Smooth muscle cell (in vitro differentiated cells): ENCODE measurements around the gene MXRA7. TPM values are rescaled to one million over a fixed set of nuclear protein-coding genes. Genes with fewer than 3 reads are reported as not detected.
A peak's percentile ranks its signal among the peaks of the same experiment; 100 is the strongest.
"Not testable (repeated sequence)": the region's sequence is repeated elsewhere in the genome, so short reads cannot be mapped to it uniquely, and the experiment has no call there.

Experiments
- DNase-seq: peaks from one replicate; lab custom pipeline; 2025; ENCODE audit not compliant: unreplicated experiment; lab: John Stamatoyannopoulos, UW
- H2AFZ ChIP-seq: fragments of 200-600 bp; sonication (generic); 2 replicates; pipeline ENCODE4 v1.6.0; 2016; ENCODE audit warnings: antibody characterized with exemption, low read depth, mild to moderate bottlenecking
- H3F3A ChIP-seq: fragments of 200-600 bp; sonication (generic); 2 replicates; pipeline ENCODE4 v1.6.0; 2017; ENCODE audit warnings: antibody characterized with exemption, low read depth
- H3K27ac ChIP-seq: fragments of 200-600 bp; sonication (generic); 2 replicates; pipeline ENCODE4 v1.5.1; 2016; ENCODE audit warnings: low read depth, mild to moderate bottlenecking
- H3K27me3 ChIP-seq: fragments of 200-600 bp; sonication (generic); 2 replicates; pipeline ENCODE4 v1.6.1; 2016; ENCODE audit warnings: low read depth, mild to moderate bottlenecking
- H3K36me3 ChIP-seq: fragments of 200-600 bp; sonication (generic); 2 replicates; pipeline ENCODE4 v1.5.1; 2016; ENCODE audit warnings: low read depth
- H3K4me1 ChIP-seq: fragments of 200-600 bp; sonication (generic); 2 replicates; pipeline ENCODE4 v1.5.1; 2016; ENCODE audit warnings: low read depth
- H3K4me2 ChIP-seq: fragments of 200-600 bp; sonication (generic); 2 replicates; pipeline ENCODE4 v1.6.0; 2016; ENCODE audit warnings: mild to moderate bottlenecking
- H3K4me3 ChIP-seq: fragments of 200-600 bp; sonication (generic); 2 replicates; pipeline ENCODE4 v1.5.1; 2016; ENCODE audit warnings: mild to moderate bottlenecking
- H3K79me2 ChIP-seq: fragments of 200-600 bp; sonication (generic); 2 replicates; pipeline ENCODE4 v1.6.0; 2016; ENCODE audit warnings: low read depth, mild to moderate bottlenecking
- H3K9ac ChIP-seq: fragments of 200-600 bp; sonication (generic); 2 replicates; pipeline ENCODE4 v1.6.0; 2016; ENCODE audit warnings: low read depth
- H3K9me3 ChIP-seq: fragments of 200-600 bp; sonication (generic); replicated peaks from 2 replicates; pipeline ENCODE4 v1.5.1; 2016; ENCODE audit warnings: low read depth
- H4K20me1 ChIP-seq: fragments of 200-600 bp; sonication (generic); 2 replicates; pipeline ENCODE4 v1.6.0; 2016; ENCODE audit warnings: low read depth
- CTCF ChIP-seq: fragments of 200-600 bp; sonication (generic); IDR thresholded peaks from 2 replicates; pipeline ENCODE4 v1.5.1; 2017; ENCODE audit warnings: borderline replicate concordance, mild to moderate bottlenecking, antibody characterized with exemption; ENCODE audit not compliant: insufficient read depth, poor library complexity, severe bottlenecking
- WGBS: methylation state at CpG from one replicate; pipeline ENCODE4 v1.1.7; 2016; ENCODE audit warnings: low lambda C conversion rate; 5-methylcytosine and 5-hydroxymethylcytosine counted together
- polyA plus RNA-seq: library from polyadenylated mRNA; unstranded; fragments of >200 nt; fragmentation: Nextera tagmentation; extraction: Ambion mirVana; gene quantifications from 2 replicates; pipeline ENCODE4 v1.2.1, GENCODE V29; 2016
- total RNA-seq: library from RNA; depleted of rRNA; stranded (reverse); fragments of >200 nt; gene quantifications from 2 replicates; pipeline ENCODE4 v1.2.3, GENCODE V29; 2014

The MXRA7 gene
- total and polyA plus RNA-seq, 2 experiments from 2014 or later, result 134 to 158 TPM

- Histone ChIP-seq H3K36me3 (no peaks in the 10 kb centered on the region), H3K9ac (peak overlapping the region; percentile 76), H3K4me1 (peaks cover 41% of the 10 kb centered on the region), H3K4me3 (peak overlapping the region; percentile 30), H3K9me3 (no peaks in the 10 kb centered on the region), H3K27me3 (no peaks in the 10 kb centered on the region), H2AFZ (no peak overlapping the region), H4K20me1 (peaks cover 98% of the 10 kb centered on the region), H3F3A (peaks cover 18% of the 10 kb centered on the region), H3K4me2 (peak overlapping the region; percentile 85), H3K79me2 (peaks cover 66% of the 10 kb centered on the region), H3K27ac (peak overlapping the region; percentile 75)
- TF ChIP-seq CTCF, result no peak
- no peak for DNase-seq
- WGBS, result 32% methylated on average over 32 of the region's 33 CpGs
Observed at GRCh38 chr17:76700617-76701470, 9.9 kb downstream of the MXRA7 start.

GRCh38 chr17:76700270-76700616, 10.5 kb downstream of the MXRA7 start:
- peaks cover 66% of the 10 kb centered on the region for H3K79me2 ChIP-seq
- peaks cover 41% of the 10 kb centered on the region for H3K4me1 ChIP-seq
- no peaks in the 10 kb centered on the region for H3K36me3 ChIP-seq
- peak overlapping the region; percentile 13 for H3K9ac ChIP-seq
- no peak for DNase-seq
- peaks cover 98% of the 10 kb centered on the region for H4K20me1 ChIP-seq
- H2AFZ ChIP-seq, result no peak overlapping the region
- 79% methylated on average over 8 of the region's 8 CpGs for WGBS
- H3K4me2 ChIP-seq, result peak overlapping the region; percentile 85
- no peak for TF ChIP-seq CTCF
- no peaks in the 10 kb centered on the region for H3K9me3 ChIP-seq
- no peaks in the 10 kb centered on the region for H3K27me3 ChIP-seq
- H3K4me3 ChIP-seq, result no peak overlapping the region
- peak overlapping the region; percentile 75 for H3K27ac ChIP-seq
- H3F3A ChIP-seq, result peaks cover 16% of the 10 kb centered on the region

- not testable (repeated sequence) for H3K9ac ChIP-seq, H3K27ac ChIP-seq, H3K4me2 ChIP-seq, H3K36me3 ChIP-seq, H3K27me3 ChIP-seq, H2AFZ ChIP-seq, DNase-seq, H3K4me3 ChIP-seq, H3K9me3 ChIP-seq
- peaks cover 100% of the 10 kb centered on the region for H4K20me1 ChIP-seq
- peaks cover 41% of the 10 kb centered on the region for H3K4me1 ChIP-seq
- H3F3A ChIP-seq, result peaks cover 13% of the 10 kb centered on the region
- H3K79me2 ChIP-seq, result peaks cover 72% of the 10 kb centered on the region
- 93% methylated on average over 7 of the region's 7 CpGs for WGBS
Observed at GRCh38 chr17:76698466-76698977, 12.2 kb downstream of the MXRA7 start.

- Histone ChIP-seq H3K4me1 (peaks cover 41% of the 10 kb centered on the region), H2AFZ (no peak overlapping the region), H3F3A (peaks cover 13% of the 10 kb centered on the region), H3K27me3 (no peaks in the 10 kb centered on the region), H3K79me2 (peaks cover 70% of the 10 kb centered on the region), H3K9ac (no peak overlapping the region), H3K27ac (no peak overlapping the region), H3K4me3 (no peak overlapping the region), H3K9me3 (no peaks in the 10 kb centered on the region), H3K36me3 (no peaks in the 10 kb centered on the region), H3K4me2 (peak overlapping the region; percentile 66), H4K20me1 (peaks cover 100% of the 10 kb centered on the region)
- no peak for DNase-seq
- 35% methylated on average over 15 of the region's 17 CpGs for WGBS
- TF ChIP-seq CTCF, result no peak
Observed at GRCh38 chr17:76697702-76698465, 12.9 kb downstream of the MXRA7 start.
